HK-2 (cell line): ENCODE data around the gene ERMARD.

Experiments
- DNase-seq: peaks from one replicate; pipeline ENCODE4 v3.0.0-alpha.2; 2018; ENCODE audit not compliant: unreplicated experiment

Gene ERMARD

GRCh38 chr6:169825558-169826225 is 74.3 kb downstream of the ERMARD start:
- DNase-seq, result no peak

- DNase-seq, result no peak
Measured at GRCh38 chr6:169826697-169827096, 75.3 kb downstream of the ERMARD start.

- DNase-seq, result no peak
Measured at GRCh38 chr6:169827290-169827717, 75.9 kb downstream of the ERMARD start.

GRCh38 chr6:169828176-169828575 is 76.8 kb downstream of the ERMARD start:
- DNase-seq, result no peak

- DNase-seq, result no peak
Measured at GRCh38 chr6:169829786-169830185, 78.4 kb downstream of the ERMARD start.

- no peak for DNase-seq
Measured at GRCh38 chr6:169830876-169831275, 79.5 kb downstream of the ERMARD start.
